Stimulated activated CD8-positive, alpha-beta memory T cell treated with anti-CD3 and anti-CD28 coated beads, Interleukin-12 subunit alpha, Interleukin-12 subunit beta, amount 100 ng/mL, for 24 hours (primary cell): ENCODE results near the gene ACVR2B.

Source experiments
- DNase-seq: peaks from one replicate; pipeline ENCODE4 v3.0.0-alpha.2; 2020; ENCODE audit errors: extremely low read depth

Gene ACVR2B

GRCh38 chr3:38458796-38459498, 5.3 kb downstream of the ACVR2B start:
- no peak for DNase-seq

GRCh38 chr3:38459499-38460048, 5.9 kb downstream of the ACVR2B start:
- no peak for DNase-seq

DNA sequence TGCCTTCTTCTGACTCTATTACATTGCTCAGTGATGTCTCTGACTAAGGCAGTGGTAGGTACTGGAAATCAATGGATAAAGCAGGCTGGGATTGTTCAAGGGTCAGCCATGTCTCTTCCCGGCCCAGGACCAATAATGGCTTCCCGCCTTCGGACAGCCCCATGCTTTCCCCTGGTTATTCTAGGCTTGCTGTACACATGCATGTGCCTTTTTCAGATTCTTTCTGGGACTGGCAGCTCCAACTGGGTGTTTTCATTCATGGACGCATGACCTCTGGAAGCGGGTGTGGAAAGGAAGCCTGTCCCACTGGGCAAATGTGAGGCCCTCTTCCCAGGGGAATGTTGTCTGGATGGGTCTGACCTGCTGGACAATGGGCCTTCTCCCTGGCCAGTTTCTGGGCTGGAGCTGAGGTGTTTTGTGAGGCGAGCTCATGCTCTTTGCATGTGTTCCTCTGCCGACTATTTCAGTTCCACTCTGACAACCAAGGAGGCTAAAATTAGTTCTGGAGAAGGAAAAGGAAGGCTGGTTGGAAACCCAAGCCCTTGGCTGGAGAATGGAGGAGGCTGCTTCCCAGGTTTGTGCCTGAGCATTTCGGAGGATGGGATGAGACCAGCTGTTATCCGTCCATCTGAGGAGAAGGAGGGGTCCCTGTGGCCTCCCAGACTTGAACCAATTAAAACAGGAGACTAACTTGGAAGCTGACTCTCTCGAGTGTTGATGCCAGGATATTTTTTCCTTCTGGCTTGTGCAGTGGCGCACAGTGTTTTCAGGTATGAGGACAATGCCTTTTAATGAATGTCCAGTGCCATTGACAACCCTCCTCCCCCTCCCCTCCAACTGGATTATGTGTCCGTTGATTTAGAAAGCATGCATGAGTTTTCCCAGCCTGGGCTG, 6.9 kb downstream of the ACVR2B start:
- no peak for DNase-seq

GRCh38 chr3:38465588-38466154, 12.0 kb downstream of the ACVR2B start:
- DNase-seq, result no peak

GRCh38 chr3:38468765-38469164, 15.1 kb downstream of the ACVR2B start:
- DNase-seq, result no peak

DNA sequence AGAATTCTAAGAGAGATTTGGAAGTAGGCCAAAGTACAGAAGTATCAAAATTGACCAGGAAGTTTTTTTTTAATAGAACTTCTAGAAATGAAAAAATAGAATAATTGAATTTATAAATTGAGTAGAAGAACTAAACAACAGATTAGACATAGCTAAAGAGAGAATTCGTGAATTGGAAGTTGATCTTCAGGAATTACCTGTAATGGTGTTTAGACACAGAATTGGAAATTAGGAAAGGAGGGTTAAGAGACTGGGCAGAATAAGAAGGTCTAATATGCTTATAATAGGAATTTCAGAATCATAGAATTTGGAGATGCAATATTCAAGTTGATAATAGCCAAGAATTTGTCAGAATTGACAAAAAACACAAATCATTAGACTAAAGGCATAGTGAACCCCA, 16.2 kb downstream of the ACVR2B start:
- no peak for DNase-seq

DNA sequence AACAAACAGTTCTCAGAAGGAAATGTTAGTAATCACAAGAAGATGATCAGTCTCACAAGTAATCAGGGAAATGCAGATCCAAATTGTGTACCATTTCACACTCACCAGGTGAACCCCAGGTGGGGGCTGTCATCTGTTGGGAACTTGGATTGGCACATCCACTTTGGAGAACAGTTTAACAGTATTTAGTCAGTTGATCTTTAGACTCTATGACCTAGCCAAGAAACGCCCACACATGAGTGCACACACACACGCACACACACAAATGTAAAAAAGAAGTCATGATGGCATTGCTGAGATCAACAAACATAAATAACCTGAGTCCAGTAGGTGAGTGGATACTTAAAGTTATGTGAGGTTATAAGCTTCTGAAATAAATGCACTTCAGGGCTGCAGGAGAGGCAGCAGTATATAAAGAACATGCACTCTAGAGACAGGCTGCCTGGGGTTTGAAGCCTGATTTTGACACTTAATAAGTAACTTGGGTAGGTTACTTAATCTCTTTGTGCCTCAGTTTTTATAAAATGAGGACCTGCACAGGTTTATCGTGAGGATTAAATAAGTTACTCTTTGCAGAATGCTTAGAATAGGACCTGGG, 17.7 kb downstream of the ACVR2B start:
- no peak for DNase-seq

DNA sequence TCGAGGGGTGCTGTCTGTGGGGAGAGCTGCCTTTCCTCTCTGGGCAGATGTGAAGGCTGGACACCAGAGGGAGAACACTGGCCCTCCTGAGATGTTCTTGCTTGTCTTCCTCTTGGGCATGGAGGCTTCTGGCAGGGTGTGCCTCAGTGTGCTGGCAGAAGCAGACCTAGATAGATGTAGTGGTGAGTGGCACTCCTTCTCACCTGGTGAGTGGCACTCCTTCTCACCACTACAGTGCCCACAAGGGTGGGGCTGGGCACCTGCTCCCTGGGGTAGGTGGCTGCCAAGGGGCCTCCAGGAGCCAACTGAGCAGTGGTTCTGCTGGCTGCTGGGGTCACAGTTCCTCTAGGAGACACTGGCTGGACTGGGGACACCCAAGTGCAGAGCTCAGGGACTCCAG, 18.7 kb downstream of the ACVR2B start:
- no peak for DNase-seq

- DNase-seq, result no peak
Observed at GRCh38 chr3:38473229-38473628, 19.5 kb downstream of the ACVR2B start.

- DNase-seq, result no peak
Observed at GRCh38 chr3:38474928-38475605, 21.4 kb downstream of the ACVR2B start.

- no peak for DNase-seq
Observed at GRCh38 chr3:38475716-38476115, 22.0 kb downstream of the ACVR2B start.

DNA sequence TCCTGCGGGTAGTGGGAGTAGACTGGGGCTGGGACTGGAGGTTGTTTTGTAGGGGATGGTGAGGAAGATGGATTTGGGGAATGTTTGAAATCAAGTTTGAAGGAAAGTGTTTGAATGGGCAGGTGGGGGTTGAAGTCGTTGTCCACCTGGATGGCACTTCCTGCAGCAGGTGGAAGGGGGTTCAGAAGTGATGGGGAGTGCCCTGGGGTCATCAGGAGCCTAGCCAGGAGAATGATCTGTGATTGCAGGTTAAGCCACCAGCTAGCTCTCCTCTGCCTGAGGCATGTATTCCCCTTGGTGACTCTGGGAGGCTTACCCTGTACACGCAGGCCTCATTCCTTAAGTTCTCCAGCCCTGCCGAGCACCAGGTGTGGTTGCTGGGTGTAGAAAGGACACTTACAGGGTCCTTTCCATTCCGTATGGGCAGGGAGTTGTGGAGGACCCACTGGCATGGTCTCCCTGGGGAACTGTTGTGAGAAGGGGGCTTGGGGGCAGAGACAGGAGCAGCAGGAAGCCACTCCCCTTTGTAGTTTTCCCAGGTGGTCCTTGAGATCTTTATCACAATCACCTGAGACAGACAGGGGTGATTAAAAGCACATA, 22.6 kb downstream of the ACVR2B start:
- no peak for DNase-seq

DNA sequence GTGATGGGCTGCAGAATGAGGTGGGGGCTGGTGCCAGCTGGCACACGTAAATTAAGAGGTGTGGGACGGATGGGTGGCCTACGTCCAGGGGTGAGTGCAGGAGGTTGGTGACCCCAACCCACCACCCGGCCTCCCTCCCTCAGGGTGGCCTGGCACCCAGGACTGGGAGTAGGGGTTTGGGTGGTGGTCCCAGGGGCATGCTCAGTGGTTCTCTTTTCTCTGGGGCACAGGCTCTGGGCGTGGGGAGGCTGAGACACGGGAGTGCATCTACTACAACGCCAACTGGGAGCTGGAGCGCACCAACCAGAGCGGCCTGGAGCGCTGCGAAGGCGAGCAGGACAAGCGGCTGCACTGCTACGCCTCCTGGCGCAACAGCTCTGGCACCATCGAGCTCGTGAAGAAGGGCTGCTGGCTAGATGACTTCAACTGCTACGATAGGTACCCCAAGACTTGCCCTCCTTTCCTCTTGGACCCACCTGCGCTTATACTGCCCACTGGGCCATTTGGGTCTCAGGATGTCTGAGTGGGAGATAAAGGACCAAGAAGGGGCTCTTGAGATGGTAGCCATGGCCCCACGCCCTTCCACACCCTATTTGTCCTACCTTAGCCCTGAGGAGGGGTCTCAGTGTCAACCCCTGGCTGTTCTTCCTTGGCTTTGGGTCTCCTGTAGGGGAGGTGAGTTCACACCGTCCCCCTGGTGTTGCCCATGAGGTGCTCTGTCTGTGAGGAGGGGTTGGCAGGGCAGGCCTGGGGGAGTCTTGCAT, 23.5 kb downstream of the ACVR2B start:
- no peak for DNase-seq

GRCh38 chr3:38477839-38478450, 24.3 kb downstream of the ACVR2B start:
- DNase-seq, result no peak

- no peak for DNase-seq
Observed at GRCh38 chr3:38478901-38479300, 25.2 kb downstream of the ACVR2B start.

DNA sequence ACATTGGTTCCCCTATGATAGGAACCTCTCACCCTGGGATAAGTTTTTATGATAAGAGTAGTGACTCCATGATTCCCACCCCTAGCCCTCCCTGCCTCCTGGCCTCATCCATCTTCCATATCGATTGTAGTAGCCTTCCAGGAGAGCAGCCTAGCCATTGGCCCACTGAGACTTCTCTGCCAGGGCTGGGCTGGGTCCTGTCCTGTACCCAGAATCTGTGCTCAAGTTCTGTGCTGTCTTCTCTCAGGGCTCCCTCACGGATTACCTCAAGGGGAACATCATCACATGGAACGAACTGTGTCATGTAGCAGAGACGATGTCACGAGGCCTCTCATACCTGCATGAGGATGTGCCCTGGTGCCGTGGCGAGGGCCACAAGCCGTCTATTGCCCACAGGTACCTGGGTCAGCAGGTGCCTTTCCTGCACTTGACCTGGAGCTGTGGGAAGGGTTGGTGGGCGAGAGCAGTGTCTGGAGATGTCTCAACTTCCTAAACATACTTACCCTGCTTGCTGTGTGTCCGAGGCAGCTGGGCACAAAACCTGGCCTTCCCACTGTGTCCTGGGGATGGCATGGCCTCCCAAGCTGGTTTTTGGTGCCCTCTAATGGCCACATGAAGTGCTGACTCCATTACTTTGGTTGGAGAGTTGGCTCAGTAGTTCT, 25.9 kb downstream of the ACVR2B start:
- no peak for DNase-seq

GRCh38 chr3:38480093-38480445, 26.4 kb downstream of the ACVR2B start:
- DNase-seq, result no peak

DNA sequence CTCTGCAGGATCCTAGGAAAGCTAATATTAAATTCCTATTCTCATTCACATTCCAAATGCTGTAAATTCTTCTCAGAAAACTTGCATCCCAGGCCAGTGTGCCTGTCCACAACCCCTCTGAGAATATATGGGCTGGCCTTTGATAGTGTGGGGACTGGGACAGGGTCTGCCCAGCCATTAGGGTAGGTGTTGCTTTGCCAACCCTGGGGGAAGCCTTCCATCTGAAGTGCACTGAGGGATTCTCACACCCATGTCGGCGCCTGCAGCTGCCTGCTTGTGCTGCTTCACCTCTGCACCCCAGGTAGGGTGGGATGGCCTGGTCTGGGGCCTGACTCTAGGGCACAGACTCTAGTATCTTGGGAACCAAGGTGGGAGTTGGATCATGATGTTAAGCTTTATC, 27.2 kb downstream of the ACVR2B start:
- DNase-seq, result no peak

- DNase-seq, result no peak
Observed at GRCh38 chr3:38482951-38483350, 29.3 kb downstream of the ACVR2B start.

GRCh38 chr3:38487323-38487722, 33.6 kb downstream of the ACVR2B start:
- no peak for DNase-seq
